ENCODE results near the gene FAM187B.

DNA sequence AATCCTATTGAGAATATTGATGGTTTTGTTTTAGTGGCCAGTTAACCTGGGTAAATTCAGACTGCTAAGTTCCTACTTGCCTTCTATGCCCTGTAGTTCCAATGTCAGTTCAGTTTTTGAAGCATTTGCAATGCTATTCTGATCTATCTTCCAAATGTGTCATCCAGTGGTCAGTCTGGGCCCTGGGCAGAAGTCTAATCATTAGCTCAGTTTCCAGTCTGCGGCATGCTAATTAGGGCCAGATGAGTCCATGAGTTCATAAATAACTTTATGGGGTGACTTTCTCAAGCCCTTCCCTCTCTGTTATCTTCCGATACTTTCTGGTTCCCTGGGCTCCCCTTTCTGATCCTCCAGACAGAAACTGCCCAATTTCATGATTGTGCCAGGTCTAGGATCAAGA is 32.7 kb downstream of the FAM187B start:
- TF ChIP-seq, protein P1, sequence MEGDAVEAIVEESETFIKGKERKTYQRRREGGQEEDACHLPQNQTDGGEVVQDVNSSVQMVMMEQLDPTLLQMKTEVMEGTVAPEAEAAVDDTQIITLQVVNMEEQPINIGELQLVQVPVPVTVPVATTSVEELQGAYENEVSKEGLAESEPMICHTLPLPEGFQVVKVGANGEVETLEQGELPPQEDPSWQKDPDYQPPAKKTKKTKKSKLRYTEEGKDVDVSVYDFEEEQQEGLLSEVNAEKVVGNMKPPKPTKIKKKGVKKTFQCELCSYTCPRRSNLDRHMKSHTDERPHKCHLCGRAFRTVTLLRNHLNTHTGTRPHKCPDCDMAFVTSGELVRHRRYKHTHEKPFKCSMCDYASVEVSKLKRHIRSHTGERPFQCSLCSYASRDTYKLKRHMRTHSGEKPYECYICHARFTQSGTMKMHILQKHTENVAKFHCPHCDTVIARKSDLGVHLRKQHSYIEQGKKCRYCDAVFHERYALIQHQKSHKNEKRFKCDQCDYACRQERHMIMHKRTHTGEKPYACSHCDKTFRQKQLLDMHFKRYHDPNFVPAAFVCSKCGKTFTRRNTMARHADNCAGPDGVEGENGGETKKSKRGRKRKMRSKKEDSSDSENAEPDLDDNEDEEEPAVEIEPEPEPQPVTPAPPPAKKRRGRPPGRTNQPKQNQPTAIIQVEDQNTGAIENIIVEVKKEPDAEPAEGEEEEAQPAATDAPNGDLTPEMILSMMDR (optimal IDR thresholded peaks at IDR 0.05 in 1 of 3, IDR thresholded peaks at IDR 0.05 in 1 of 3, conservative IDR thresholded peaks at IDR 0.05 in 1 of 3; ENCODE audit: extremely low read depth in 1 of 3, insufficient read depth in 2 of 3, low read length in 3 of 3) = no peak
- TF ChIP-seq EZH2 (IDR thresholded peaks at IDR 0.05; ENCODE audit: low read length) = no peak
